Endothelial cell (in vitro differentiated cells): ENCODE data around the gene FBXW11. TPM values are rescaled to one million over a fixed set of nuclear protein-coding genes. Genes with fewer than 3 reads are reported as not detected.

Experiments
- DNase-seq: peaks from one replicate; pipeline ENCODE4 v3.0.0; 2021; ENCODE audit warnings: low spot score
- H3K27ac Mint-ChIP-seq: one replicate; pipeline ENCODE4 v1.8.0; 2021; ENCODE audit warnings: mixed read lengths, inconsistent platforms; ENCODE audit not compliant: unreplicated experiment
- H3K27me3 Mint-ChIP-seq: one replicate; pipeline ENCODE4 v1.8.0; 2021; ENCODE audit warnings: mild to moderate bottlenecking, moderate library complexity, mixed read lengths, inconsistent platforms; ENCODE audit not compliant: unreplicated experiment
- H3K36me3 Mint-ChIP-seq: one replicate; pipeline ENCODE4 v1.8.0; 2021; ENCODE audit warnings: mild to moderate bottlenecking, low read depth, mixed read lengths, inconsistent platforms; ENCODE audit not compliant: unreplicated experiment
- H3K4me1 Mint-ChIP-seq: one replicate; pipeline ENCODE4 v1.8.0; 2021; ENCODE audit warnings: mild to moderate bottlenecking, mixed read lengths, inconsistent platforms; ENCODE audit not compliant: unreplicated experiment
- H3K4me3 Mint-ChIP-seq: one replicate; pipeline ENCODE4 v1.8.0; 2021; ENCODE audit warnings: mild to moderate bottlenecking, mixed read lengths, inconsistent platforms; ENCODE audit not compliant: unreplicated experiment
- H3K9me3 Mint-ChIP-seq: one replicate; pipeline ENCODE4 v1.8.0; 2021; ENCODE audit warnings: mixed read lengths, inconsistent platforms; ENCODE audit not compliant: unreplicated experiment
- total RNA-seq: library from RNA; stranded (reverse); fragmentation: NEBNext Ultra II Directional; extraction: Animal tissue kit (Norgen Biotek cat#: 25700); gene quantifications from one replicate; pipeline ENCODE4 v1.2.1, GENCODE V29; 2021; ENCODE audit not compliant: unreplicated experiment
- TF ChIP-seq, protein P1 (sequence below): fragments of 200-600 bp; sonication (generic); IDR thresholded peaks from one replicate; pipeline ENCODE4 v1.5.0; 2021; ENCODE audit warnings: antibody characterized with exemption; ENCODE audit not compliant: unreplicated experiment

The FBXW11 gene
- total RNA-seq, 1 donor from 2014 or later = 62.0 TPM

DNA sequence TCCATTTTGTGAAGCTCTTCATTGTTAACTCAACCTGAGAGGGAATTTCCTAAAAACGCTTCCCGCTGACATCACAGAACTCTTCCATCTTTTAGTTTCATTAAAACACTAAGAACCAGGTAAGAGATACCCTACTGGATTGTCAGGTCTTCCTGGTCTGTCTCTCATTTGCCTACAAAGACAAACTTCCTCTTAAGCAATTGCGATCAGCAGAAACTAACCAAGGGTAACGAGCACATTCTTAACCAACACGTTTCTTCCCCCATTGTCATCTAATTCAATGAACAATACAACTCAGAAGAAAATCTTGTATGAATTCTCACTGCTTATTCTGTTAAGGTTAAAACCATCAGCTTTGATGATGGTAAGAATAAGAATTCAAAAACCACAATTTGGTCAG is 6.6 kb downstream of the FBXW11 start:
- Mint-ChIP-seq H3K4me1 (peaks cover 53% of the 10 kb centered on the region), H3K27ac (peak overlapping the region; percentile 44), H3K9me3 (no peaks in the 10 kb centered on the region), H3K4me3 (no peak overlapping the region), H3K27me3 (peaks cover 4% of the 10 kb centered on the region), H3K36me3 (peaks cover 3% of the 10 kb centered on the region)
- no peak for DNase-seq
- TF ChIP-seq, protein P1, sequence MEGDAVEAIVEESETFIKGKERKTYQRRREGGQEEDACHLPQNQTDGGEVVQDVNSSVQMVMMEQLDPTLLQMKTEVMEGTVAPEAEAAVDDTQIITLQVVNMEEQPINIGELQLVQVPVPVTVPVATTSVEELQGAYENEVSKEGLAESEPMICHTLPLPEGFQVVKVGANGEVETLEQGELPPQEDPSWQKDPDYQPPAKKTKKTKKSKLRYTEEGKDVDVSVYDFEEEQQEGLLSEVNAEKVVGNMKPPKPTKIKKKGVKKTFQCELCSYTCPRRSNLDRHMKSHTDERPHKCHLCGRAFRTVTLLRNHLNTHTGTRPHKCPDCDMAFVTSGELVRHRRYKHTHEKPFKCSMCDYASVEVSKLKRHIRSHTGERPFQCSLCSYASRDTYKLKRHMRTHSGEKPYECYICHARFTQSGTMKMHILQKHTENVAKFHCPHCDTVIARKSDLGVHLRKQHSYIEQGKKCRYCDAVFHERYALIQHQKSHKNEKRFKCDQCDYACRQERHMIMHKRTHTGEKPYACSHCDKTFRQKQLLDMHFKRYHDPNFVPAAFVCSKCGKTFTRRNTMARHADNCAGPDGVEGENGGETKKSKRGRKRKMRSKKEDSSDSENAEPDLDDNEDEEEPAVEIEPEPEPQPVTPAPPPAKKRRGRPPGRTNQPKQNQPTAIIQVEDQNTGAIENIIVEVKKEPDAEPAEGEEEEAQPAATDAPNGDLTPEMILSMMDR = no peak

DNA sequence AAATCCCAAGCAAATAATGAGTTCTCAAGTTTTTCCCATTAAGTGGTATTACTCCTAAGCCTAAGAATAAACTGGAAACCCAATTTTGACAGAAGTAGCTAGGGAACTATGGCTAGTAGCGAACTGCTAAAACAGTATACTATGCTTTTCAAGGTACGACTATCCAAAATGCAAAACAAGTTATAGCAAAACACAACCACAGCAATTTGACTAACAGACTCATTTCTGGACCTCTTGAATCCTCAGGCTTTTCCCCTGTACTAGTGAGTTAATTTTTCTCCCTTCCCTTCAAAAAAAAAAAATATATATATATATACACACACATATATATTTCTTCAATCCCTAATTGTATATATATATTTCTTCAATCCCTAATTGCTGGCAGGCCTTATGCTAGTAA is 7.3 kb downstream of the FBXW11 start:
- peaks cover 4% of the 10 kb centered on the region for H3K27me3 Mint-ChIP-seq
- H3K36me3 Mint-ChIP-seq = peaks cover 3% of the 10 kb centered on the region
- TF ChIP-seq, protein P1 = no peak
- no peaks in the 10 kb centered on the region for H3K9me3 Mint-ChIP-seq
- H3K27ac Mint-ChIP-seq = no peak overlapping the region
- DNase-seq = no peak
- H3K4me3 Mint-ChIP-seq = no peak overlapping the region
- peaks cover 50% of the 10 kb centered on the region for H3K4me1 Mint-ChIP-seq

DNA sequence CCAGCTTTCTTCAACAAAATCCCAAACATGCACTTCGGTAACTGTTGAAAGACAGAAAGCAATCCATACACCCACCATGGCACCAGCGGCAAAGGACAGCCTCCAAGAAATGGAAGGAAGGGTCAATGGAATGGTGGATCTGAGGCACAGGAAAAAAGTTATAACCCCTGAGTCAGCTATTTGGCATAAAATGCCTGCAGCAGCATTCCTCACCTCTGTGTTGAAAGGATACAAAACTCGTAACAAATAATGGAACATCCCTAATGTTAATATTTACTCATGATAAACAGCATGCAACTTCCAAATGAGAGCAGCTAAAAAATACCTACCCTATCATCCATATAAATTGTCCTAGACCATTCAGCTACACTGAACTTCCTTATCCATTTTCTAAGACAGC is 9.4 kb downstream of the FBXW11 start:
- H3K36me3 Mint-ChIP-seq = no peaks in the 10 kb centered on the region
- H3K9me3 Mint-ChIP-seq = no peaks in the 10 kb centered on the region
- H3K4me3 Mint-ChIP-seq = no peak overlapping the region
- H3K27me3 Mint-ChIP-seq = peaks cover 4% of the 10 kb centered on the region
- TF ChIP-seq, protein P1 = no peak
- no peak for DNase-seq
- no peak overlapping the region for H3K27ac Mint-ChIP-seq
- H3K4me1 Mint-ChIP-seq = peaks cover 40% of the 10 kb centered on the region

DNA sequence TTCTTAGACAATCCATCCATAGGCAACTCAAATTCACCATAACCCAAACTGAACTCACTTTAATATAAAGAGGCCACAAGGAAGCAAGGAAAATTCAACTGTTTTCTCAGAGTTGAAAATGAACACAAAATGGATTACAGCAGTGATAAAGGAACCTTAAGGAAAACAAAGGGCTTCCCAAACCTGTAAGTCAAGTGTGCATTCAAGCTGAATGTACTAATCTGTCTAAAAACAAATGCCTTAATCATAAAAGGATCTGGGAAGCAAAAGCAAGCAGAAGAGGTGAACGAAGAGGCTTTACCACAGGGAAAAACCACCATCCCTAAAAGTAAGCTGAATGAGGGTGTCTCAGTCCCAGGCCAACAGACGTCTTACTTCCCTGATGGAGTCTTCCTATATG is 13.6 kb downstream of the FBXW11 start:
- TF ChIP-seq, protein P1 = no peak
- H3K9me3 Mint-ChIP-seq = no peaks in the 10 kb centered on the region
- no peak for DNase-seq
- H3K36me3 Mint-ChIP-seq = peaks cover 3% of the 10 kb centered on the region
- no peak overlapping the region for H3K27ac Mint-ChIP-seq
- H3K4me3 Mint-ChIP-seq = no peak overlapping the region
- H3K4me1 Mint-ChIP-seq = peaks cover 29% of the 10 kb centered on the region
- peaks cover 2% of the 10 kb centered on the region for H3K27me3 Mint-ChIP-seq

DNA sequence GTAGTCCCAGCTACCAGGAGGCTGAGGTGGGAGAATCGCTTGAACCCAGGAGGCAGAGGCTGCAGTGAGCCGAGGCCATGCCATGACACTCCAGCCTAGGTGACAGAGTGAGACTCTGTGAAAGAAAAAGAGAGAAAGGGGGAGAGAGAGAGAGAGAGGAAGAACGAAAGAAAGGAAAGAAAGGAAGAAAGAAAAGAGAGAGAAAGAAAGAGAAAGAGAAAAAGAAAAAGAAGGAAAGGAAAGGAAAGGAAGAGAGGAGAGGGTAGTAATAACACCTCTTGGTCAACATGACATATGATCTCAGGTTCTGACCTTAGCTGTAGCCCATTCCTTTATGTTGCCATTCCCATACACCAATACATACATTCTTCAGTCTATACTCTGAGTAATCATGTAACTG is 14.1 kb downstream of the FBXW11 start:
- H3K9me3 Mint-ChIP-seq = no peaks in the 10 kb centered on the region
- H3K36me3 Mint-ChIP-seq = peaks cover 3% of the 10 kb centered on the region
- no peak overlapping the region for H3K27ac Mint-ChIP-seq
- no peak overlapping the region for H3K4me3 Mint-ChIP-seq
- H3K27me3 Mint-ChIP-seq = peaks cover 2% of the 10 kb centered on the region
- no peak for DNase-seq
- peaks cover 27% of the 10 kb centered on the region for H3K4me1 Mint-ChIP-seq
- TF ChIP-seq, protein P1 = no peak
